ENCODE data around the gene NEIL3.

GRCh38 chr4:177322266-177322665, 12.6 kb downstream of the NEIL3 start:
- TF ChIP-seq POLR2A (IDR thresholded peaks at IDR 0.05) = no peak
- TF ChIP-seq, protein P1, sequence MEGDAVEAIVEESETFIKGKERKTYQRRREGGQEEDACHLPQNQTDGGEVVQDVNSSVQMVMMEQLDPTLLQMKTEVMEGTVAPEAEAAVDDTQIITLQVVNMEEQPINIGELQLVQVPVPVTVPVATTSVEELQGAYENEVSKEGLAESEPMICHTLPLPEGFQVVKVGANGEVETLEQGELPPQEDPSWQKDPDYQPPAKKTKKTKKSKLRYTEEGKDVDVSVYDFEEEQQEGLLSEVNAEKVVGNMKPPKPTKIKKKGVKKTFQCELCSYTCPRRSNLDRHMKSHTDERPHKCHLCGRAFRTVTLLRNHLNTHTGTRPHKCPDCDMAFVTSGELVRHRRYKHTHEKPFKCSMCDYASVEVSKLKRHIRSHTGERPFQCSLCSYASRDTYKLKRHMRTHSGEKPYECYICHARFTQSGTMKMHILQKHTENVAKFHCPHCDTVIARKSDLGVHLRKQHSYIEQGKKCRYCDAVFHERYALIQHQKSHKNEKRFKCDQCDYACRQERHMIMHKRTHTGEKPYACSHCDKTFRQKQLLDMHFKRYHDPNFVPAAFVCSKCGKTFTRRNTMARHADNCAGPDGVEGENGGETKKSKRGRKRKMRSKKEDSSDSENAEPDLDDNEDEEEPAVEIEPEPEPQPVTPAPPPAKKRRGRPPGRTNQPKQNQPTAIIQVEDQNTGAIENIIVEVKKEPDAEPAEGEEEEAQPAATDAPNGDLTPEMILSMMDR (IDR thresholded peaks at IDR 0.05) = no peak

Data from testis (tissue), 2 donors.